GM20000 (cell line): Measurements from ENCODE around the gene NCOA1.
"Not testable (repeated sequence)": the region's sequence is repeated elsewhere in the genome, so short reads cannot be mapped to it uniquely, and the experiment has no call there.

Experiments used
- DNase-seq: peaks from one replicate; pipeline ENCODE4 v3.0.0; 2012; ENCODE audit warnings: low spot score
- CTCF ChIP-seq: IDR thresholded peaks from 2 replicates; pipeline ENCODE4 v1.5.1; 2012; ENCODE audit warnings: mild to moderate bottlenecking, control low read depth; ENCODE audit errors: extremely low read depth, missing control alignments

The NCOA1 gene

GRCh38 chr2:24466871-24467870 is 23.9 kb upstream of the NCOA1 start:
- TF ChIP-seq CTCF: no peak
- no peak for DNase-seq

- not testable (repeated sequence) for DNase-seq
Observed at GRCh38 chr2:24468453-24468852, 22.6 kb upstream of the NCOA1 start.

GRCh38 chr2:24469148-24469650 is 21.9 kb upstream of the NCOA1 start:
- no peak for TF ChIP-seq CTCF

GRCh38 chr2:24471662-24472061 is 19.4 kb upstream of the NCOA1 start:
- TF ChIP-seq CTCF: no peak

More at GRCh38 chr2:24469148-24469650, 21.9 kb upstream of the NCOA1 start:
- no peak for DNase-seq

GRCh38 chr2:24472416-24472815 is 18.6 kb upstream of the NCOA1 start:
- no peak for DNase-seq
- TF ChIP-seq CTCF: no peak

More at GRCh38 chr2:24471662-24472061, 19.4 kb upstream of the NCOA1 start:
- no peak for DNase-seq

GRCh38 chr2:24473626-24474025 is 17.4 kb upstream of the NCOA1 start:
- TF ChIP-seq CTCF: no peak
- no peak for DNase-seq

- no peak for TF ChIP-seq CTCF
- no peak for DNase-seq
Observed at GRCh38 chr2:24474053-24474452, 17.0 kb upstream of the NCOA1 start.

GRCh38 chr2:24477229-24477628 is 13.8 kb upstream of the NCOA1 start:
- TF ChIP-seq CTCF: no peak
- no peak for DNase-seq
